ENCODE results near the gene PLD5.
A peak's percentile ranks its signal among the peaks of the same experiment; 100 is the strongest.
"Not testable (repeated sequence)": the region's sequence is repeated elsewhere in the genome, so short reads cannot be mapped to it uniquely, and the experiment has no call there.

PLD5 gene

DNA sequence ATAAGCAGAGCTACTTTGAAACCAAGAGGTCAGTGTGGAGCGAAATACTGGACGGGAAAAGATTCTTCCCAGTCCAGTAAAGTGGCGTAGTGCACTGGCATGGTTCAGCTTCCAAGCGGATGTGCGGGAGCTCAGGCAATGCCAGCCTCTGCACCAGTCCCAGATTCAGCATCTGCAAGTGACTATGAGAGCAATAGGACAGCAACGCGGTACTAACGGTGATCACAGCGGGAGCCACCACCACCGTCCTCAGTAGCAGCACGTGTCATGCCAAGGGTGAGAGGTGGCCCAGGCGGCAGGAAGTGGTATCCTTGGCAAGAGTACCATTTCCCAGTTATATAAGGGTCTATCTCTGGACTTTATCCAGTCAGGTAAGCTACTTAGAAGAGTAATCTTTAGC is 17.8 kb downstream of the PLD5 start:
- FAIRE-seq (no peak), DNase-seq (ENCODE audit: low spot score) (no peak)

DNA sequence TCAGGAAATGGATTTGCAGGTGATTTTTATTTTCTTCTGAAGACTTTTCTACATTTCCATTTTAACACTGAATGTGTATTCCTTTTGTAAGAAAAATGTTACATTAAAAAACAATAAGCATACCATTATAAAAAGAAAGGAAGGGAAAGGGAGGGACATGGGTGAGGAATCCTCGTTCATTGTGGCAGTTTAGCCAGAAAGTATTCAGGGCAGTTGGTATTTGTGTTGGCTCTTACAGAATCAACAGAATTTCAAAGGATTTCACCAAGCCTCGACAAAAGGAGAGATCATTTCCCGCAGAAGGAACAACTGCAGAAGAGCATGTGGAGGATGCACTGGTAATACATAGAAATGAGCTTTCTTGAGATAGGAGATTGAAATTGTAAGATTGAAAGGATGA is 35.0 kb downstream of the PLD5 start:
- FAIRE-seq = no peak
- no peak for DNase-seq (ENCODE audit: low spot score)

DNA sequence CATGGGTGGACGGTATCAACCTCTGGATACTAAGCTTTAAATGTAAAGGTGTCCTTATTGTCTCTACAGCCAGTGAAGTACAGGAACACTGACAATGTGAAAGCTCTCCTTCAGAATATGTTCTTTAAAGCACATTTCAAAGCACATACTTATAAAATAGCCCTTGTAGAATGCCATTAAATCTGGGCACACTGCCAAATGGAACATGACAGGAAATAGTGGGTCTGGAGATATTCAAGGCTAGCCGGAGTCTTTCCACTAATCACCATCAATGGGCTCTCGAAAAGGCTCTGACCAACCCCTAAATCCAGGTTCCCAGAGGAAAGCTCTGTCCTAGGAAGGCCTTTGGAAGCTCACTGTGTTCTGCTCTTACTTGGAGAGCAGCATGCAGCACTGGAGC is 46.6 kb downstream of the PLD5 start:
- DNase-seq (ENCODE audit: low spot score) = no peak
- no peak for FAIRE-seq

DNA sequence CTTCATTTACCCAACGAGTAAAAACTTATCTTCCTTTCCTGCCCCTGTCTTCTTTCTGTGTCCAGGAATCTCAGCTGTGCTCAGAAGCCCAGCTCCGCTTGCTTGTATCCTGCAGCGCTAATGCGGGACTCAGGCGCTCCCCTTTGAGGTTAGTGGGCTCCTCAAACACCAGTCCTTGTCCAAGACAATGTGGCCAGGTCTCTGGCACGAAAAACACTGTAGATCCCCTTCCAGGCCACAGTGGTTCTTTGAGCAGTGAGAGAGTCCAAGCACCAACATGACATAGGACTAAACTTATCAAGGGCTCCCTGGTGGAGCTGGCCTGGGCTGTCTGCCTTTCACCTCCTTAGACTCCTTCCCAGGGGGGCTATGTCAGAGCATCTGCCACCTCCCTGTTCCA is 53.7 kb downstream of the PLD5 start:
- DNase-seq (ENCODE audit: low spot score) (no peak), FAIRE-seq (no peak)

DNA sequence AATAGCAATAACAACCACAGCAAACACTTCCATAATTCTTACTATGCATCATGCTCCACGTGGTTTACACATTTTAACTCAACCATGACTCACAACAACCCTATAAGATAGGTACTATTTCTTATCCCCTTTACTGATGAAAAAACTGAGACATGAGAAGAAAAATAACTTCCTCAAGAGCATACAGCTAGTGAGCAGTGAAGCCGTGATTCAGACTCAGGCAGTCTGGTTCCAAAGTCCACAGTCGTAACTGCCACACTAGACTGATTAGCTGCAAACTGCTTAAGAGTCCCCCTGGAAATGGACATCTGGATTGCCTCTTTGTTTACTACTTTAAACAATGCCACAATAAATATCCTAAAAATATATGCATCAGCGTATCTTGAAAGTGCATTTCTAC is 55.7 kb downstream of the PLD5 start:
- no peak for FAIRE-seq
- no peak for DNase-seq (ENCODE audit: low spot score)

DNA sequence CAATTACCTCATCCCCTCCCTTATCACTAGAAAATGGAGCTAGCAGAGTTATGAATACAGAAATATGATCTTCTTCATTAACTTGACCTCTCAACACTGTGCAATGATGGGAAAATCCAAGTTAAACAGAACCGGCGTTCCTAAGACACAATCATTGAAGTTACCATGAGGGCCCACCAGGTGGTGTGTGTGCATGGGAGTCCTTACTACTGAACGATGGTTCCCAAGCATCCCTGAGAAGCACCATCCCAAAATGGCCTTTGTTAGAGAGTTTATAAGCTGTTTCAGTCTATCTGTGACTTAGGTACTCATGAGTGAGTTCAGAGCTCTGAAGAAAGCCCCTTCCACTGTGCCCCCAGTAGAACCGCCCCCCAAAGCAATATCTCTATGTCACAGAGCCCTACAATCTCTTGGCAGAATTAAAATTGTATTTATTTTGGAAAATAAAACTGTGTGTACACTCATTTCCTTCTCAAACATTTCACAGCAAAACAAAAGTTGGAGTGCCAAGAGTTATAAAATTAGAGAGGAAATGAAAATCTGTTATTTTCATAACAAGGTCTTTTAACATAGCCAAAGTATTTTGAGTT is 56.8 kb downstream of the PLD5 start:
- no peak for FAIRE-seq
- DNase-seq (ENCODE audit: low spot score) = peak; percentile 57

DNA sequence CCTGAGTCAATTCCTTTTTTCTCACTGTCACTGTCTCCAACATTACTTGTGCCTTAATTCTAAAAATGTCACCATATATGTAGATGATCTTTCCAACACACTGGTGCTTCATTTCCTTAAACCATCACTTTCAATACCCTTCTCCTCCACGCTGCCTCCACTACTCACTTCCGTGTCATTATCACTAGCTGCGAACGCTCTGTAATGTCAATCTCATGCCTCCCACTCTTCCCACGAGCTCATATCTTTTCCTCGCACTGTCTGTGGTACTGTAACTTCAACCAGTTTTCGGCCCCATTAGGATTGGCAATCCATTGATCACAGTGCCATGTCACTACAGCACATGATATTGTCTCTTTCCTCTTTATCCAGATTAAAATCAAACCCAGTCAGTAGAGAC is 61.6 kb downstream of the PLD5 start:
- FAIRE-seq = no peak

DNA sequence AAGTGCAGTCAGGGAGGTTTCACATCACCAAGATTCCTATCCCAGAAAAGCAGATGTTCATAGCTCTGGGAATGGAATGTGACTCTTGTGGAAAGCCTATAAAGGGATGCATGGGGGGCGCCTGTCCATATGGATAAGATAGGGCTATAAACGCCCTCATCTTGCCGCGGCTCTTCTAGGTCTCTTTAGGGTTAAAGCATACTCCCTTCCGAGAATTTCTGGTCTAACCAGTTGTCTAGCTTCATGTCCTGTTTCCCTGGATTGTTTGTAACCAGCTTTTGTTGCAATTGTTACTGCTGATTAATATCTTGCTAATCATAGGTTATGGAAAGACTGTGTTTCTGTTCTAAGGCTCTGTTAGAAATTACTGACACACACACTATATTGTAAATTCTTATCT is 64.8 kb downstream of the PLD5 start:
- FAIRE-seq; DNase-seq (ENCODE audit: low spot score): not testable (repeated sequence)

More for the DNA sequence above, 61.6 kb downstream of the PLD5 start:
- DNase-seq (ENCODE audit: low spot score) = no peak

DNA sequence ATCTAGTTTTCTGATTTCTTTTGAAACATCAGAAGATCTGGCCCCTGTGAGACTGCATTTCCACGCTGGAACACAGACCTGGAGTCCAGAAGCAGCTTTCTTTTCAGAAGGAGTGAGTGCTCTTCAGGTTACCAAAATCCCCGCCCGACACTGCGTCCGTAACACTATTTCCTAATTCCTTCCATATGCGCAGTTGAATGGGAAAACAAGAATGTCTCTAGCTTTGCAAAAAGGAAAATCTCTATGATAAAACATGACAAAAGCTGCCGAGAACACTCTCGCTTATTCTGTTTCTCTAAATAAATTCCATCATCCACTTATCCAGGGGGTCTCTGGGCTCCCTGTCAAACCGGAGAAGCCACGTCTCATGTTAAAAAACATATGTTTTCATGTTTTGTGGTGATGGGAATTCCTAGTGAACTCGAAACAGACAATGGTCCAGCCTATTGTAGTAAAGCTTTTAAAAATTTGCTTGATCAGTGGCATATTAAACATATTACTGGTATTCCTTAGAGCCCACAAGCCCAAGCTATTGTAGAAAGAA is 67.7 kb downstream of the PLD5 start:
- no peak for DNase-seq (ENCODE audit: low spot score)
- FAIRE-seq = no peak

DNA sequence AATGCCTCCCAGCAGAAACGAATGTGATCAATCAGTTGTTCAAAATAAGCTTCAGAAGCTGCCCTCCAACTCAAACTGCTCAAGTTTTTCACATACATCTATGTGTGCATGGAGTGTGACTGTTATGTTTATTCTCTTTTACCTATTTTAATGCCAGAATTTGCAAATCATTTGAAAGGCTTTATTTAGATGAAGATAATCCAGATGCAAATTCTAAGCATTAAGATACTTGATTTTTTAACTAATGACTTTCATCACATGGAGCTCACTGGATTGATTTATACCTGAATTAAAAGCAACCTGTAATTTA is 69.5 kb downstream of the PLD5 start:
- FAIRE-seq = no peak
- DNase-seq (ENCODE audit: low spot score) = no peak

DNA sequence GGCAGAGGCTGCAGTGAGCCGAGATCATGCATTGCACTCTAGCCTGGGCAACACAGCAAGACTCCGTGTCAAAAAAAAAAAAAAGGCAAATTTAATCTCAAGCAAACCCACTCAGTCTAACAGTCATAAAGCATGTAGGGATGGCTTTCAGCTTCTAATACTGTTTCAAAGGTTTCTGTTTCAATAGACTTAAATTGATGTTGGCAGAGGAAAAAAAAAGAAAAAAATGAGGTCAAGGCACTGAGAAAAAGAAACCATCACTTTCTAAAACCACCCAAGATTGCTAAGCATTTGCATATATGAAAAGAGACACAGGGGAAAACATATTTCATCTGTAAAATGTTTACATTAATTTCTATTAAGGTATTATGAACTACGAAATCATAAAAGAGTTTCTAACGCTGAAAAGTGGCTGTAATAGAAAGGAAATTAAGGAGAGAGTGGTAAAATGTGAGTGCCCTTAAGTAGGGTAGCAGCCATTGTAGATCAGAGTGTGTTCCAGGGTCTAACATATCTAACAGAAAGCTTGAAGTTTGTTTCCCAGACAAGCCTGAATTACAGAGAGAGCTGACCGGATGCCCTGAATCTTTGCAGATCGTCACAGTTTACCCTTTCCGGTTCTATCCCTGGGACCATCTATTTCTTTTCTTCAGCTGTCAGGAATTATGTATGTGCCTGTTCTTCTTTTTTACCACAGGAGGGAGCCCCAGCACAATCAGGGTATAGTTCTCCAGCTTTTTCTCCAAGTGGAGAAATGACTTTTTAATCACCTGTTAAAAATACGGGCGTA is 70.0 kb downstream of the PLD5 start:
- no peak for FAIRE-seq
- peak; percentile 59 for DNase-seq (ENCODE audit: low spot score)

DNA sequence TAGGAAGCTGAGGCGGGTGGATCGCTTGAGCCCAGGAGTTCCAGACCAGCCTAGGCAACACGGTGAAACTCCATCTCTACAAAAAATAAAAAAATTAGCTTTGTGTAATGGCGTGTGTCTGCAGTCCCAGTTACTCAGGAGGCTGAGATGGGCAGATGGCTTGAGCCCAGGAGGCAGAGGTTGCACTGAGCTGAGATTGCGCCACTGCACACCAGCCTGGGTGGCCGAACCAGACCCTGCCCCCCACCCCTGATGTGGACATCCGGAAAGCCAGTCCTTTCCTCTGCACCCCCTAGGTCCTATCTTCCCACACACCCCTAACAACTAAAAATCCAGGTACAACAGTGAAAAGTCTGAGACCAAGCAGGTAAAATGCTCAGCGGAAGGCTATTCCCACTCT is 71.9 kb downstream of the PLD5 start:
- FAIRE-seq = no peak
- no peak for DNase-seq (ENCODE audit: low spot score)

DNA sequence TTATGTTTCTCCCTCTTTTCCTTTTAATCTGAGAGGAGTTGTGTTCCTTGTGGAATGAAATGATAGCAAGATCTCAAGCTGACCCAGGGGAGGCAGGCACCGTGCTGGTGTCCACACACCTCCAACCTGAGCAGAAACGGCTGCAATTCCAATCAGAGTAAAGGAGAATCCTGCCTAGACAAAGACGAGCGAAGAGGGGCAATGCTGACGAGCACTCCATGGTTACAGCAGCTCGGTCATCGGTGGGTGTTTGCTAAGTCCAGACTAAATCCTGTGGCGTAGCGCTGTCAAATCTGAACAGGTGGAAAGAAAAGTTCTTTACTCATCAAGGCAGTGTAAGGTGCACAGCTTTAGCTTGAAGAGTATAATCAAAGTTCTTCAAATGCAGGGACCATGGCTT is 74.8 kb downstream of the PLD5 start:
- FAIRE-seq (no peak), DNase-seq (ENCODE audit: low spot score) (no peak)

DNA sequence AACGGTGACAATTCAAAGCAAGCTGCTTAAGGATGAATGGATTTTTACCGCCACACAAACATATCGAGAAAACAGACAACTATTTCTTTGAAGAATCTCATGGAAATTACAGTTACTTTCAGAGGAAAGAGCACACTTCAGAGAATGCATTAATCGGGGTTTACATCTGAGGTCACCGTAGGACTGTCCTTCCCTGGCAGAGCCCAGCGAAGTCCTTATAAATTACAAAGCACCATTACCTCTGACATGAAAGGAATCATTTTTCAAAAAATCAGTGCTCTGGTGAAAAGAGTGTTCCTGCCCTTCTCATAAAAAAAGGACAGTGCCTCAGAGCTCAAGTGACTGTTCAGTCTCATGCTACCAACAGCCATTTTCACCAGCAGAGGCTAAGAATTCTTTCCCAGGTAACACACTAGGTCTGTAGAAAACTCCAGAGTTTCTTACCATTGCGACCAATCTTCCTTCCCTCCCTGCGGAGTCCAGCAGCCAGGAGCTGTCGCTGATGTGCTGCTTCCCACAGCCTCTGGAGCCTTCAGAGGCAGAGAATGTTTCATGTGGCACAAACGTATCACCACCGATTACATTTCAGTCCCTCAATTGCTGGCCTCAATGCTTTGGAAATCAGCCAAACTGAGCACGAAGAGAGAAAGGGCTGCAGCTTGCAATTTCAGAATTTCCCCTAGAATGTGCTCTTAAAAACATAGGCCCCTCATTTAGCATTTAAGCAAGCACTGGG is 75.4 kb downstream of the PLD5 start:
- FAIRE-seq = no peak
- no peak for DNase-seq (ENCODE audit: low spot score)

DNA sequence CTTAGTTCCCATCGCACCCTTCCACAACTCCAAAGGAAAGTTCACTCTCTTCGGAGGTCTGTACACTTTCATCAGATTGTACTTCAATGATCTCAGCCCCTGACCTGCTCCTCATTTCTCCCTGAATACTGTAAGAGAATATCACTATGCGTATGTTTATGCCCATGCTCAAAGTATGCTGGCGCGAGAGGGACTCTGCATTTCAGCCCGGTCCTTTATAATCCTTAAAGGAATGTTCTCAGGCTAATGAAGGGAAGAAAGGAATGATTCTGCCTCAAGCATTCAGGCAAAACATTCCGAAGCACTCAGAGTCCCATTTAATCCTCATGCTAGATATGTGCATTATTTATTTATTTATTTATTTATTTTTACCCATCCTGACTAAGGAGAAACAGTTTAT is 76.8 kb downstream of the PLD5 start:
- DNase-seq (ENCODE audit: low spot score) (no peak), FAIRE-seq (no peak)

DNA sequence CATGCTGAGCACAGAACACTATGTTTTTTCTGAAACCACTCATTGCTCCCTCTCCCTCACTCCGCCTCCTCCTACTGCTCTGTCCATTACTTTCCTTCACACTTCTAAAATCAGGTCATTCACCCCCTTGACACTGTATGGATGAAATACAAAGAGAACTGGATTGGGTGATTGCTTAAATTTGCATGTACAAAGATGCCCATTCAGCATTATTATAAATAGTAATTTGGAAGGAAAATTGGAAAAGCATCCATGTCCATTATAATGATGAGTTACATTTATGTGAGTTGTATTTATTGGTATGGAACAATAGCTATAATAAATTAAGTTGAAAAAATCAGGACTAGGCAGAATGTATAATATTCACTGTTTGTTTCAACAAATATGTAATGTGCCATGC is 83.7 kb downstream of the PLD5 start:
- DNase-seq (ENCODE audit: low spot score) (no peak), FAIRE-seq (no peak)

DNA sequence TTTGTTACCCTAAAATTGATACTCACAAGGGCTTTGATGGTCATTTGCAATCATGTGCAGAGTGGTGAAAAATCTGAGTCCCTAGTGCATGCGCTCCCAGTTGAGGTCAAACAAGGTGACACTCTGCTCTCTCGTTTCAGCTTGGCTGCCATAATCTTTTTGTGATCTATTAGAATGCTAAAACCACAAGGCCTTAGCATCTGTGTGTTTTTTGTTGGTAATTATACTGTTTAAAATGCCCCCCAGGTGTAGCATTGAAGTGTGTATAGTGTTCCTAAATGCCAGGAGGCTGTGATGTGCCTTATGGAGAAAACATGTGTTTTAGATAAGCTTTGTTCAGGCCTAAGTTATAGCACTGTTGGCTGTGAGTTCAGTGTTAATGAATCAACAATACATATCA is 89.3 kb downstream of the PLD5 start:
- FAIRE-seq (no peak), DNase-seq (ENCODE audit: low spot score) (no peak)

DNA sequence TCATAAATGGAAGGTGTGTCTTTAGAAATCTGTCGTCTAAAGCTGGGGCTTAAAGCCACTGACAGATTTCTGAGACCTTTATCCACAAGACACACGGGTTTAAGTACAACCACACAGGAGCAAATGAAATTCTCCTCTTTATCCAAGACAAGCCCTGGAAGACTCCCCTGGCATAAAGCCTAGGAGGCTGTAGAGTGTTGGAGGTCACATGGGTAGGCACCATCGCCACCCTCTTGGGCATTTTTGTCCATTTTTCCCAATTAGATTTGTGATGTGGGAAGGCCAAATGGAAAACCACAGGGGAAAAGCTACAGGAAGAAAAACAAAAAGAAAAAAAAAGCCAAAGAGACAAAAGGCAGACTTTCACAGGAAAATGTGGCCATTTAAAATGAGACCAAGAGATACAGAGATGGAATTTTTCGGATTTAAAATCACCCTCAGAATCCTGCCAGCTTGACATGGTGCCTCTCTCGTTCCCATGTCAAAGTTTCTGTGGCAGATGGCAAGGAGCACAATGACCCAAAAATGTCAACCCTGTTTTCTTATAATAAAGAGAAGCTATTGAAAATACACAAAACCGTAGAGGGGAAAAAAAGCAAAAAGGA is 91.9 kb downstream of the PLD5 start:
- FAIRE-seq = no peak
- DNase-seq (ENCODE audit: low spot score) = no peak

DNA sequence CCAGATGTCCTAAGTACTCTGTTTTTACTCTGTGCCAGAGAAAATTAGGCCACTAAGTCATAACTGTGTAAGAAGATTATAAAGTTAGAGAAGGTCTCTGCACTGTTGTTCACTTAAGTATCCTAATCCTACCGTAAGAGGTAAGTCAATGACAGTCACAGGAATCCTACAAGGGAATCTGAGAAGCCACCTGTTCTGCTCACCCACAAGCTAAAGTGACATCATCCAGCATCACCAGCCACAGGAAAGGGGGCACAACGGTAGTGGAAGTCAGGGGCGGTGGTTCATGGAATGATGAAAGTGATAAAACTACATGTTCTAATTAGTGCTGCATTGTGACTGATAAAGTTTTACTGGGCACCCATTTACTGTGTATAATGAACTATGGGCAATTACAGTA is 92.7 kb downstream of the PLD5 start:
- DNase-seq (ENCODE audit: low spot score) (no peak), FAIRE-seq (no peak)

DNA sequence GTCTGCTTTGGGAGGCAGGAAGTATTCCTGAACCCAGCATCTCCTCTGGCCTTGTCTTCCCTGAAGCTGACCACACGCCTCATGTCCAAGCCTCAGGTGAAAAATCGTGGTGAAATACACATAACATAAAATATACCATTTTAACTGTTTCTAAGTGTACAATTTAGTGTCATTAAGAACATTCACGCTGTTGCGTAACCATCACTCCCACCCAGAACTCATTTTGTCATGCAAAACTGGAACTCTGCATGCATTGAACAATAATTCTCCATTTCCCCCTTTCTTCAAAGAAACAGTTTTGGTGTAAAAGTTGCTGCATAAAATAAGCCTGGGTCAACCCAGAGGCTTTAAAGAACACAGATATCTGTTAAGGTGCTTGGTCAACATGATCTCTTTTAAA is 93.5 kb downstream of the PLD5 start:
- FAIRE-seq (no peak), DNase-seq (ENCODE audit: low spot score) (no peak)

DNA sequence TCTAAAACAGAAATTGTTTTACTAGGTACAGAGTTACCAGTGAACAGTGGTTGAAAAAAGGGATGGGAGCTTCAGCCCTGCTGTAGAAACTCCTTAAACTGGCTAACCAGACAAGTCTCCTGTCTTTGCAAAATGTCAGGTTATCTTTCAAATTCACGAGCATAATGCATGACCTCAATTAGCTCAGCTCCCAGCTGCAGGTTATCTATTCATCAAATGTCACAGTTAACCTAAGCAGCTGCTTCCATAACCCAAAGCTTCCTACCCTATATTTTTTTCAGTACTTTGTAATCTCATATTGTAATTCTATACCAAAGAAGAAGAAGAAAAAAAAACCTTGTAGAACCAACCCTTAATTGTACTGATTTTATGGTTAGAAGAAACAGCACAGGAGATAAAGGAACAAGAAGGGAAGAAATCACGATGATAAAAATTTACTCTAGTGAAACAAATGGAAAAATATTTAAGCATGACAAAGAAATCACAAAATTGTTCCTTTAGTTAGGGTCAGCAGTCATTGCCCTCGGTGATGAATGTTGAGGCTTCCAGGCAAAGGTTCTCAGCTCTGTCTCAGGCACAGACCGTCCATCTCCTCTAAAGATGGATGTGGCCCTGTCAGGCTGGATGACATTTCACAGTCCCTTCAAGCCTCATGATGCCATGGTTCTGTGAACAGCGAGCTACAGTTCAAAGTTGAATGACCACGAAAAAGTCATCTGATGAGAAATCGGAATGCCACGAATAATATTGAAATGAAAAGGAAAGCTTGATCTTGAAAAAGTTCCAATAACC is 95.9 kb downstream of the PLD5 start:
- no peak for FAIRE-seq
- no peak for DNase-seq (ENCODE audit: low spot score)

All from urothelium cell line (cell line).